Measurements from ENCODE around the gene MAD1L1.

Gene MAD1L1

DNA sequence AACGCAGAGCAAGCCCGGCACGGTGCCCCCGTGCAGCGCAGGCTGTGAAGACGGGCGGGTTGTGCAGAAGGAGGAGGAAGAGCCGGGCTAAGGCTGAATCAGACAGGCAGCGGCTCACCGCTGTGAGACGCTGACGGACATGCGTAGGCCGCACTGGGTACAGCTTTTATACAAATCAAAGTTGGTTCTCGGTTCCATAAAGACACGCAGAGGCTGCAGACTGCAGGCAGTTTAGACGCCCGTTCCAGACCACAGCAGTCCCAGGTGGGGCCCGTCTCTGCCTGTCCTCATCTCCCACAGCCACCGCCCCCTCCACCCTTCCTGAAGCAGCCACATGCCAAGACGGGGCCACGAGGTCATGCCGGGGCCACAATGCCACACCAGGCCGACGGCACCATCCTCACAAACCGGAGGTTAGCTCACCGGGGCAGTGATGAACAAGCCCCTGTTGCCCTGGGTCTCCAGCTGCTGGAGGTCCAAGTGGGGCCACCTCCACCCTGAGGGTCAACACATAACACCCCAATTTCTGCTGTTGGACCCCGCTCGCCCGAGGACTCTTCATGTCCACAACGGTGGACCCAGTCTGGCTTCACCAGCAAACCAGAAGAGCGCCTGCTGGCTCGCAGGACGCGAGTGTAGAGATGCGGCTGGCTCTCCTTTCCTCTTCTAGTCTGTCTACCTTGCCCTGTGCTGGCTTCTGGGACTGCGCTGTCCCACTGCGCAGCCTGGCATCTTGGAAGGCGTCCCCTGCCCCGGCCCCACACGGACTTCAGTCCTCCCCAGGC, 335.5 kb downstream of the MAD1L1 start:
- peak; percentile 57 for DNase-seq (ENCODE audit: low read depth, low spot score)
- in situ Hi-C loops (cut with HindIII; ENCODE audit: low sequenced_read_pairs), result no loop called here
- no peak overlapping the region for H3K4me3 ChIP-seq (ENCODE audit: low read depth, low read length)
- TF ChIP-seq CTCF (IDR thresholded peaks at IDR 0.05; ENCODE audit: low read depth, low read length), result no peak

GRCh38 chr7:1895664-1896515, 336.9 kb downstream of the MAD1L1 start:
- no peak for DNase-seq (ENCODE audit: low read depth, low spot score)
- H3K4me3 ChIP-seq (ENCODE audit: low read depth, low read length), result no peak overlapping the region
- TF ChIP-seq CTCF (IDR thresholded peaks at IDR 0.05; ENCODE audit: low read depth, low read length), result no peak
- in situ Hi-C loops (cut with HindIII; ENCODE audit: low sequenced_read_pairs), result no loop called here

DNA sequence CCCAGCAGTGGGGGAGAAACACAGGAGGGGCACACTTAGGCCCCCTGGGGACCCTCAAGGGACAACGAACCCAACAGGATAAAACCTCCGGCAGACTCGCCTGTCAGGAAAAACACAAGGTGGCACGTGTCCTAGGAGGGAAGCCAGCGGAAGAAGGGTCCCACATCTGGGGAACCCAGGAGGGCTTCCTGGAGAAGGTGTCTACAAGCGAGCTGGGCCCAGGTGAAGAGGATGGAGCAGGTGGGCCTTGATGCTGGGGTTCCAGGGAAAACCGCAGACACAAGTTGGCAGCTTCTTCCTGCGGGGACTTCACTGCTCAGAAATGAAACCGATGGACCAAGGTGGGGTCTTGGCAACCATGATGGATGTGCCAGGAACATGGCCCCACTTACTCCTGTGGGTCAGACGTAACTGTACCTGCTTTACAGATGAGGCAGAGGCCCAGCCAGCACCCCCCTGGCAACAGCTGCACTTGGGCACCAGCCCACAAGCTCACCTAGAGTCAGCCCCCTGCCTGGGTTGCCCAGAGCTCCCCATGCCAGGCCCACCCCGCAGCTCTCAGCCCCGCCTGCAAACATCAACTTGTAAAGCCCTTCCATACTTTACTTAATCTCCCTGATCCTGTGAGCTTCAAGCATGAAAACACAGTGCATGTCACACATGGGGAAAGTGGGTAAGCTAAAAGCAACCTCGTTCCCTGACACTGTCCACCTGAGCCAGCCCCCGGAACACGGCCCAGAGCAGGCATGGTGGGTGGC, 337.7 kb downstream of the MAD1L1 start:
- no peak overlapping the region for H3K4me3 ChIP-seq (ENCODE audit: low read depth, low read length)
- in situ Hi-C loops (cut with HindIII; ENCODE audit: low sequenced_read_pairs), result no loop called here
- TF ChIP-seq CTCF (IDR thresholded peaks at IDR 0.05; ENCODE audit: low read depth, low read length), result no peak
- no peak for DNase-seq (ENCODE audit: low read depth, low spot score)

- in situ Hi-C loops (cut with HindIII; ENCODE audit: low sequenced_read_pairs), result no loop called here
- TF ChIP-seq CTCF (IDR thresholded peaks at IDR 0.05; ENCODE audit: low read depth, low read length), result no peak
- H3K4me3 ChIP-seq (ENCODE audit: low read depth, low read length), result no peak overlapping the region
- DNase-seq (ENCODE audit: low read depth, low spot score), result no peak
Observed at GRCh38 chr7:1894313-1894900, 338.3 kb downstream of the MAD1L1 start.

DNA sequence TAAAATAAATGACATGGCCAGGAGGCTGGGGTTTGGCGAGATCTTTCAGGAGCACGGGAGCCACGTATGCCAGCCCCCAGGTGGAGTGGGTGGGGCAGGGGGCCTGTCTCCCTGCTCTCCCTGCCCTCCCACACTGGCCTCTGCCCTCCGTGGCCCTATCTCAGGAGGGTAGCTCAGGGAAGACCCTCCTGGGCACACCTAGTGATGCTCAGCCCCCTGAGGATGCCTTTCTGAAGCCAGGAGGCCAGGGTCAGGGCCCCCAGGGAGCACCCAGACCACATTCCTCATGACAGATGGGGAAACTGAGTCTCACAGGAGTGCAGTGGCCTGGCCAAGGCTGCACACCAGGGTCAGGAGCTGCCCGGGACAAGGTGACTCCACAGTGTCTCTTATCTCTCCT, 339.3 kb downstream of the MAD1L1 start:
- TF ChIP-seq CTCF (IDR thresholded peaks at IDR 0.05; ENCODE audit: low read depth, low read length), result no peak
- DNase-seq (ENCODE audit: low read depth, low spot score), result no peak
- H3K4me3 ChIP-seq (ENCODE audit: low read depth, low read length), result no peak overlapping the region
- in situ Hi-C loops (cut with HindIII; ENCODE audit: low sequenced_read_pairs), result no loop called here

DNA sequence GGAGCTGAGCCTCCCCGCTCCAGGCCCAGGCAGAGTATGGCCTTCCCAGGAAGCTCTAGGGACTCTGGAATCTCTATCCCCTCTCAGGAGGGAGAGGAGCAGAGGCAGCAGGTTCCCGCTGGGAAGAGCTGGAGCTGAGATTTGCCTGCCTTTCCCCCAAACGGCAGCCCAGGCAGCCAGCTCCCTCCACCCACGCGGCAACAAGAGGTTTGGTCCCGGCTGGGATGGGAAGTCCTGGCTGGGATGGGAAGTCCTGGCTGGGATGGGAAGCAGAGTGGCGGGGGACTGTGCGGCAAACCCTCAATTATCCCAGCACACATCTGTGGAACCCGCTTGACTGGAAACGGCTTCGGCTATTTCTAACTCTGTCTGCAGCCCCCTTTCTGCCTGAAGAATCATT, 339.7 kb downstream of the MAD1L1 start:
- in situ Hi-C loops (cut with HindIII; ENCODE audit: low sequenced_read_pairs), result no loop called here
- TF ChIP-seq CTCF (IDR thresholded peaks at IDR 0.05; ENCODE audit: low read depth, low read length), result no peak
- H3K4me3 ChIP-seq (ENCODE audit: low read depth, low read length), result no peak overlapping the region
- DNase-seq (ENCODE audit: low read depth, low spot score), result no peak
